ENCODE data around the gene IFT122. TPM values are rescaled to one million over a fixed set of nuclear protein-coding genes. Genes with fewer than 3 reads are reported as not detected.
"Not testable (repeated sequence)": the region's sequence is repeated elsewhere in the genome, so short reads cannot be mapped to it uniquely, and the experiment has no call there.

IFT122 gene
- total RNA-seq, 2 experiments from 2014 or later, result 22.7 to 26.7 TPM

GRCh38 chr3:129475863-129476262 lies 35.8 kb downstream of the IFT122 start:
- no peak overlapping the region for H3K4me3 ChIP-seq (ENCODE audit: low read length)
- intact Hi-C loops (cut with DNase I, micrococcal nuclease), result no loop called here
- ChIA-PET POLR2A (no interaction called here), CTCF (interaction anchor here (1.0 kb wide), 1 partner anchor 14 kb away, joined by 3 read pairs; no protein-coding TSS in a partner anchor)
- peaks cover 21% of the 10 kb centered on the region for H3K36me3 ChIP-seq (ENCODE audit: insufficient read depth, low read length)
- no peak overlapping the region for H3K4me3 Mint-ChIP-seq
- TF ChIP-seq CTCF (IDR thresholded peaks at IDR 0.05), result no peak
- H3K27me3 ChIP-seq (ENCODE audit: control insufficient read depth in 1 of 2, insufficient read depth in 2 of 2, low read length in 2 of 2), result no peaks in the 10 kb centered on the region
- ATAC-seq (ENCODE audit: poor library complexity), result no peak
- no peaks in the 10 kb centered on the region for H3K9me3 ChIP-seq (ENCODE audit: control insufficient read depth in 1 of 2, insufficient read depth in 1 of 2, low read length in 2 of 2)
- H3K27ac ChIP-seq (ENCODE audit: low read depth in 1 of 2, low read length in 2 of 2), result no peak overlapping the region
- peaks cover 51% of the 10 kb centered on the region for H3K36me3 Mint-ChIP-seq (ENCODE audit: low read depth)
- no peak overlapping the region for H3K27ac Mint-ChIP-seq
- no peaks in the 10 kb centered on the region for H3K4me1 ChIP-seq (ENCODE audit: insufficient read depth, low read length)
- no peaks in the 10 kb centered on the region for H3K9me3 Mint-ChIP-seq
- peaks cover 8% of the 10 kb centered on the region for H3K4me1 Mint-ChIP-seq (ENCODE audit: low read depth)
- no peak for DNase-seq
- H3K27me3 Mint-ChIP-seq, result no peaks in the 10 kb centered on the region

- peaks cover 21% of the 10 kb centered on the region for H3K36me3 ChIP-seq (ENCODE audit: insufficient read depth, low read length)
- Mint-ChIP-seq H3K27ac (no peak overlapping the region), H3K4me1 (ENCODE audit: low read depth) (peaks cover 14% of the 10 kb centered on the region), H3K36me3 (ENCODE audit: low read depth) (peaks cover 46% of the 10 kb centered on the region), H3K4me3 (no peak overlapping the region), H3K27me3 (no peaks in the 10 kb centered on the region), H3K9me3 (no peaks in the 10 kb centered on the region)
- no peak for TF ChIP-seq CTCF (IDR thresholded peaks at IDR 0.05)
- H3K4me3 ChIP-seq (ENCODE audit: low read length), result no peak overlapping the region
- H3K27ac ChIP-seq (ENCODE audit: low read depth in 1 of 2, low read length in 2 of 2), result no peak overlapping the region
- ChIA-PET CTCF (no interaction called here), POLR2A (no interaction called here)
- H3K9me3 ChIP-seq (ENCODE audit: control insufficient read depth in 1 of 2, insufficient read depth in 1 of 2, low read length in 2 of 2), result no peaks in the 10 kb centered on the region
- H3K4me1 ChIP-seq (ENCODE audit: insufficient read depth, low read length), result peaks cover 4% of the 10 kb centered on the region
- DNase-seq (no peak), ATAC-seq (ENCODE audit: poor library complexity) (no peak)
- no peaks in the 10 kb centered on the region for H3K27me3 ChIP-seq (ENCODE audit: control insufficient read depth in 1 of 2, insufficient read depth in 2 of 2, low read length in 2 of 2)
- intact Hi-C loops (cut with DNase I, micrococcal nuclease), result no loop called here
These were observed 36.6 kb downstream of the IFT122 start for GRCh38 chr3:129476586-129476985.

- Mint-ChIP-seq H3K27ac (peak overlapping the region; percentile 86), H3K4me1 (ENCODE audit: low read depth) (peaks cover 22% of the 10 kb centered on the region), H3K36me3 (ENCODE audit: low read depth) (peaks cover 53% of the 10 kb centered on the region)
- ATAC-seq (ENCODE audit: poor library complexity); CTCF ChIA-PET; H3K27me3 ChIP-seq (ENCODE audit: control insufficient read depth in 1 of 2, insufficient read depth in 2 of 2, low read length in 2 of 2); H3K4me3 ChIP-seq (ENCODE audit: low read length); H3K9me3 Mint-ChIP-seq; H3K4me3 Mint-ChIP-seq; H3K9me3 ChIP-seq (ENCODE audit: control insufficient read depth in 1 of 2, insufficient read depth in 1 of 2, low read length in 2 of 2); H3K27me3 Mint-ChIP-seq; DNase-seq: not testable (repeated sequence)
- intact Hi-C loops (cut with DNase I, micrococcal nuclease), result loop anchor here in 1 of 2 experiments (5.0 kb wide), 1 partner anchor 39 kb away; the partner anchor contains the start of gene IFT122
- Histone ChIP-seq H3K4me1 (ENCODE audit: insufficient read depth, low read length) (peaks cover 15% of the 10 kb centered on the region), H3K36me3 (ENCODE audit: insufficient read depth, low read length) (peaks cover 16% of the 10 kb centered on the region), H3K27ac (ENCODE audit: low read depth in 1 of 2, low read length in 2 of 2) (peak overlapping the region; percentile 60 to 80)
- POLR2A ChIA-PET, result interaction anchor here (3.4 kb wide), 1 partner anchor 41 kb away, joined by 18 read pairs; the partner anchor contains the start of genes IFT122 and MBD4
These were observed 41.3 kb downstream of the IFT122 start for GRCh38 chr3:129481225-129481765.
